Tibial artery (tissue), 4 donors: Measurements from ENCODE around the gene TCF20.

Experiments
- DNase-seq, 2 donors: peaks; one replicate each; pipeline ENCODE4 v3.0.0-alpha.2; 2019
- H3K27ac ChIP-seq, 2 donors: fragments of 200-600 bp; sonication (generic) in 1 of 2; 1 replicate in 1 of 2; 2 replicates in 1 of 2; pipeline ENCODE4 v1.5.1; 2018 to 2019; ENCODE audit warnings: mild to moderate bottlenecking in 1 of 2
- H3K27me3 ChIP-seq, 2 donors: fragments of 200-600 bp; sonication (generic) in 1 of 2; one replicate each; pipeline versions ENCODE4 v1.5.1 to v1.6.0; 2016 to 2019
- H3K36me3 ChIP-seq, 3 donors: fragments of 200-600 bp; sonication (generic) in 2 of 3; one replicate each; pipeline ENCODE4 v1.5.1; 2016 to 2019; ENCODE audit warnings: mild to moderate bottlenecking in 2 of 3
- H3K4me1 ChIP-seq, 4 donors: fragments of 200-600 bp; sonication (generic) in 2 of 4; 1 replicate in 3 of 4; 2 replicates in 1 of 4; pipeline ENCODE4 v1.5.1; 2016 to 2019
- H3K4me3 ChIP-seq, 2 donors: fragments of 200-600 bp; sonication (generic) in 1 of 2; 1 replicate in 1 of 2; 2 replicates in 1 of 2; pipeline ENCODE4 v1.5.1; 2018 to 2019; ENCODE audit warnings: mild to moderate bottlenecking in 2 of 2
- H3K9me3 ChIP-seq, 3 donors: fragments of 200-600 bp; sonication (generic) in 1 of 3; one replicate each; pipeline ENCODE4 v1.5.1; 2016 to 2019
- CTCF ChIP-seq, 2 experiments: fragments of 200-600 bp in 1 of 2; fragments of 450-650 bp in 1 of 2; IDR thresholded peaks; one replicate each; pipeline ENCODE4 v1.5.1; 2017 to 2019; ENCODE audit warnings: antibody characterized with exemption in 2 of 2, mild to moderate bottlenecking in 1 of 2, moderate library complexity in 1 of 2
- intact Hi-C: fragments of 100-400 bp; cut with DNase I; formaldehyde crosslinking; loops from one replicate; pipeline ENCODE4 v1.15.0; 2023; ENCODE audit warnings: low total_unique reads

TCF20 gene

DNA sequence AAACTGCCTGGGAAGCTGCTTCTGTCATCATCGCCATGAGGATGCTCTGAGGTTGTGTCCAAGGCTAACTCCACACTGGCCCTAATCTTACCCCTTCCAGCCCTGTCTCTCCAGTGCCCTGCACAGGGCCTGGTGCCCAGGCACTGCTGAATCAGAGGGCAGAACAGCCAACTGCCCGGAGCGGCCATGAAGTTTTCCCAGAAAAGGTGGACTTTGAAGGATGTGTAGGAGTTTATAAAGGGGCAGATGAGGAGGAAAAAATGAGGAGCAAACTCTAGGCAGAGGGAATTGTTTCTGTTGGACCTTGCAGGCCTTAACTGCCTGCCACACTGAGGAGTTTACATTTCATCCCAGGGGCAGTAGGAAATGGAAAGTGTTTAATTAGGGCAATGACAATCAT is 39.4 kb upstream of the TCF20 start:
- Histone ChIP-seq H3K36me3 (no peaks in the 10 kb centered on the region), H3K27me3 (peaks cover 0 to 77% of the 10 kb centered on the region in 2 donors)
- intact Hi-C loops, result no loop called here

GRCh38 chr22:42308892-42309468 is 38.5 kb upstream of the TCF20 start:
- Histone ChIP-seq H3K27ac (no peak overlapping the region), H3K9me3 (no peaks in the 10 kb centered on the region), H3K4me3 (no peak overlapping the region), H3K4me1 (peaks cover 0 to 13% (median 0%) of the 10 kb centered on the region in 4 donors), H3K36me3 (no peaks in the 10 kb centered on the region), H3K27me3 (peaks cover 0 to 77% of the 10 kb centered on the region in 2 donors)
- no peak for DNase-seq
- intact Hi-C loops, result no loop called here
- TF ChIP-seq CTCF (IDR thresholded peaks at IDR 0.05), result no peak

More for the DNA sequence above, 39.4 kb upstream of the TCF20 start:
- TF ChIP-seq CTCF (IDR thresholded peaks at IDR 0.05), result no peak
- DNase-seq, result no peak
- no peak overlapping the region for H3K4me3 ChIP-seq
- no peaks in the 10 kb centered on the region for H3K9me3 ChIP-seq
- no peak overlapping the region for H3K27ac ChIP-seq
- H3K4me1 ChIP-seq, result peaks cover 0 to 19% (median 0%) of the 10 kb centered on the region in 4 donors

- H3K27ac ChIP-seq, result no peak overlapping the region
- H3K9me3 ChIP-seq, result no peaks in the 10 kb centered on the region
- no peak overlapping the region for H3K4me3 ChIP-seq
- TF ChIP-seq CTCF (IDR thresholded peaks at IDR 0.05), result no peak
- H3K36me3 ChIP-seq, result no peaks in the 10 kb centered on the region
- H3K27me3 ChIP-seq, result peaks cover 0 to 78% of the 10 kb centered on the region in 2 donors
- intact Hi-C loops, result no loop called here
- DNase-seq, result no peak
- peaks cover 0 to 5% (median 0%) of the 10 kb centered on the region in 4 donors for H3K4me1 ChIP-seq
Measured at GRCh38 chr22:42307806-42308563, 37.5 kb upstream of the TCF20 start.

- TF ChIP-seq CTCF (IDR thresholded peaks at IDR 0.05), result no peak
- Histone ChIP-seq H3K36me3 (no peaks in the 10 kb centered on the region), H3K4me3 (no peak overlapping the region), H3K9me3 (no peaks in the 10 kb centered on the region), H3K27ac (no peak overlapping the region), H3K27me3 (peaks cover 0 to 65% of the 10 kb centered on the region in 2 donors), H3K4me1 (no peaks in the 10 kb centered on the region)
- no peak for DNase-seq
- intact Hi-C loops, result no loop called here
Measured at GRCh38 chr22:42306010-42306409, 35.6 kb upstream of the TCF20 start.

DNA sequence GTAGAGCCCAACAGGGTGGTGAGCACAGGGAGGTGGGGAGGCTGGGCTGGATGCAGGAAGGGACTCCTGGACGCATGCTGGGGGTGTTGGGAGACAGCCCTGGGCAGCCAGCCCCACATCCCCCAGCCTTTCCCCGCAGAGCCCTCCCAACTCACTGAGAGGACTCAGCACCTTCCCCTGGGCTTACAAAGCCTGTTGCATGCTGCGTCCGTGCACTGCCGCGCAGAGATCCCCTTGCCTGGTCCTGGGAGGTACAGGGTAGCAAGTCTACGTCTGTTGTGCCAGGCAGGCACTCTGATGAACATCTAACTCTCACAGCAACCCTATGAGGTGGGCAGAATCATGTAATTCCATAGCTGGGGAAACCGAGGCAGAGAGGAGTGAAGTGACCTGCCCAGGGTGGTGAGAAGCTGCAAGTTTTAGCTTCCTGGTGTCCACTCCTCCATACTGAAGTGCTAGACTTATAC is 33.9 kb upstream of the TCF20 start:
- no peak overlapping the region for H3K4me3 ChIP-seq
- DNase-seq, result no peak
- H3K36me3 ChIP-seq, result no peaks in the 10 kb centered on the region
- no peak for TF ChIP-seq CTCF (IDR thresholded peaks at IDR 0.05)
- H3K27ac ChIP-seq, result no peak overlapping the region
- no peaks in the 10 kb centered on the region for H3K9me3 ChIP-seq
- H3K27me3 ChIP-seq, result peaks cover 0 to 65% of the 10 kb centered on the region in 2 donors
- peaks cover 0 to 12% (median 4%) of the 10 kb centered on the region in 4 donors for H3K4me1 ChIP-seq
- intact Hi-C loops, result no loop called here
